CD4-positive, alpha-beta T cell treated with Interferon gamma for 1 hour (primary cell): ENCODE results near the gene ZNF132.
"Not testable (repeated sequence)": the region's sequence is repeated elsewhere in the genome, so short reads cannot be mapped to it uniquely, and the experiment has no call there.

Source experiments
- DNase-seq: peaks from one replicate; pipeline ENCODE4 v3.0.0-alpha.2; 2020

ZNF132 gene

DNA sequence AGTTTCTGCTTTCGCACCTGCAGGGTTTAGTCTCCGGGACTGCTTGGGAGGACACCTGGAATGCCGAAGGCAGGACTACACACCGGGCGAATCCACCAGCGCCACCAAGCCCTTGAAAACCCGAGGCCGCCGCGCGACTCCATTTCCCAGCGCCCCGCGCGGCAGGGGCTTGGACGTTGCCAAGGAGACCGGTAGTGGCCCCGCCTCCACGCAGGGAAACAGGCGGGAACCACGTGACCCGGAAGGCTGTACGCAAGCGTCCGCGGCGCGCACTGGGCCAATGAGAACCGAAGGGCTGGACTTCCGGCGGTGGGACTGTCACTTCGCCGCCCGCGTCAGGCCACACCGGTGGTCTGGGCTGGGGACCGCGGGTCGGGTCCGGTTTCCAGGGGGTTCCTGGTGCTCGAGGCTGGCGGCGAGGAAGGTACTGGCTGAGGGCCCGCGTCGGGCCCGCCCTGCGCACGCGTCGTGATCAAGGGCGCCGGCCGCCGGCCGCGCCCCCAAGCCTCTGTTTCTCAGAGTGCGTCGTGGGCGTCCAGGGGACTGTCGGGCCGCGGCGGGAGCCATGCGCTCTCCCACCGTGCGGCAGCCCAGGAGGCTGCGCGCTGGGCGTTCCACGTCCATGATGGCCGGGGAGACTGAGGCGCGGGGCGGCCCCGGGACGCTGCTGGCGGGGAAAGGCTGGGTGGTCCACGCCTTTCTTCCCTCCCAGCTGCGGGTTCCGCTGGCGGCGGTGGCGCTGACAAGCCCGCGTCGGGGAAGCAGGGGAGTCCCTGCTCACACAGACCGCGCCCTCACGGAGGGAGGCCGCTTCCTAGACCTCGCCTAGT is 27.0 kb upstream of the ZNF132 start, which contains the start of gene ZNF324:
ZNF324 (plus strand) TSS at position 321 of the 830 bp plus-strand sequence. CDS start 2,106 bp downstream, outside the sequence.
- DNase-seq, result peak; percentile 95

- DNase-seq, result no peak
These were observed 26.3 kb upstream of the ZNF132 start for GRCh38 chr19:58466089-58466759.

- no peak for DNase-seq
These were observed 20.1 kb upstream of the ZNF132 start for GRCh38 chr19:58460039-58460438.

DNA sequence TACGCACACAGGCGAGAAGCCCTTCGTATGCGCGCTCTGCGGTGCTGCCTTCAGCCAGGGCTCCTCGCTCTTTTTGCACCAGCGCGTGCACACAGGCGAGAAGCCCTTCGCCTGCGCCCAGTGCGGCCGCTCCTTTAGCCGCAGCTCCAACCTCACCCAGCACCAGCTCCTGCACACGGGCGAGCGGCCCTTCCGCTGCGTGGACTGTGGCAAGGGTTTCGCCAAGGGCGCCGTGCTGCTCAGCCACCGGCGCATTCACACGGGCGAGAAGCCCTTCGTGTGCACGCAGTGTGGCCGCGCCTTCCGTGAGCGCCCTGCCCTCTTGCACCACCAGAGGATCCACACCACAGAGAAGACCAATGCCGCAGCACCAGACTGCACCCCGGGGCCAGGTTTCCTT is 16.2 kb upstream of the ZNF132 start:
- DNase-seq, result no peak

GRCh38 chr19:58455306-58455705 is 15.4 kb upstream of the ZNF132 start:
- no peak for DNase-seq

GRCh38 chr19:58453743-58454142 is 13.8 kb upstream of the ZNF132 start:
- no peak for DNase-seq

- peak; percentile 96 for DNase-seq
These were observed 11.6 kb upstream of the ZNF132 start, which contains the start of gene ZNF324B for GRCh38 chr19:58451358-58452101. Gene ZNF324B, plus strand, starts transcription at chr19:58451622. Its CDS starts 2,080 bp downstream, at chr19:58453702.

- no peak for DNase-seq
These were observed 11.0 kb upstream of the ZNF132 start for GRCh38 chr19:58450856-58451357.

GRCh38 chr19:58449980-58450379 is 10.0 kb upstream of the ZNF132 start:
- not testable (repeated sequence) for DNase-seq

GRCh38 chr19:58448860-58449259 is 8.9 kb upstream of the ZNF132 start:
- DNase-seq, result not testable (repeated sequence)

DNA sequence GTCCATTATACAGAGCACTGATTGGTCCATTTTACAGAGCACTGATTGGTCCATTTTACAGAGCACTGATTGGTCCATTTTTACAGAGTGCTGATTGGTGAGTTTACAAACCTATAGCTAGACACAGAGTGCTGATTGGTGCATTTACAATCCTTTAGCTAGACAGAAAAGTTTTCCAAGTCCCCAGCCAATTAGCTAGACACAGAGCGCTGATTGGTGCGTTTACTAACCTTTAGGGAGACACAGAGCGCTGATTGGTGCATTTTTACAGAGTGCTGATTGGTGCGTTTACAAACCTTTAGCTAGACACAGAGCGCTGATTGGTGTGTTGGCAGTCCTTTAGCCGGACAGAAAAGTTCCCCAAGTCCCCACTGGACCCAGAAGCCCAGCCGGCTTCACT is 3.0 kb upstream of the ZNF132 start:
- not testable (repeated sequence) for DNase-seq

DNA sequence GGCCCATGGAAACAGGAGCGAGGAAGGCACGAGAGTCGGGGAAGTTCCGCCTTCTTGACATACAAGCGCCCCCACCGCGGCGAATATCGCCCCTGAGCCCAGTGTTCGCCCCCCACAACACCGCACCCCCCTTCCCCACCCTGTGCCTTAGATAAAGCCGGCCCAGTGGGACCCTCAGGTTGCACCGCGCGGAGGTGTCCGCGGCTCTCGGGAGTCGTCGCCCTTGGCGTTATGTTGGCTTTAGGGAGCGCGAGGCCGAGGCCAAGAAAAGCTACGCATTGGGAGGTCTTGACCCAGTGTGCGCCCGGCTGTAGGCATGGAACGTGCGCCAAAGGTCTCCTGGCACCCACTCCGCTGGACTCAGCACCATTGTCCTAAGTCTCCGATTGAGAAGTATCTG is 603 bp upstream of the ZNF132 start:
- DNase-seq, result no peak

- DNase-seq, result no peak
These were observed 5.7 kb downstream of the ZNF132 start for GRCh38 chr19:58434217-58434616.

DNA sequence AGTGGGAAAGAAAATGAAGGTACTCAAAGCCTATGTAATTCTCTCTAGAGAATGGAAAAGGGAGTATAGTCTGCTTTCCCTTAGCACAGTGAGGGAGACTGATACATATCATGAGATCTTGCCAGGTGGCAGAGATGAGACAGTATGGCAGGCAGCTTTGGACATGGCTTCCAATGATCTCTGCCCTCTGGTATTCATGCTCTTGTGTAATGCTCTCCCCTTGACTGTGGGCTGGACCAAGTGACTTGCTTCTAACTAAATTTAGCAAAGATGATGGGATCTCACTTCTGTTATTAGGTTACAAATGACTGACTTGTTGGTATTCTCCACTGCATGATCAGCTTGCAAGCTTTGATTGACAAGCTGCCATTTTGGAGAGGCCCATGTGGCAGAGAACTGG is 10.2 kb downstream of the ZNF132 start:
- DNase-seq, result no peak

DNA sequence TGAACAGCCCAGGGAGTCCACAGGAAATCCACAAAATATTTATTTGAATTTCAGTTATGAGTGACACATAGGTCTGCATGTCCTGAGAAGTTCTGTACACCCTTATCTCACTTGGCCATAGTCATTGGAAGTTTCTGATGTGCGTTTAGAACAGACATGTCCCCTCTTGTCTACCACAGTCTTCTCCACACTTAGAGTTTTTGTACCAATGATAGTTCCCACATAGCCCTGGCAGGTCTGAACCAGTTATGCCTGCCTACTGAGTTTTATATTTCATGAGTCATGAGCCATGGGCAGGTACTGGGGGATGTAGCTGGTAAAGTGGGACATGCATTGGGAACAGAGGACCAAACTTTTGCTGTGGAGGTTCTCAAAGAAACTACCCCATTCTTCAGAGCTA is 11.3 kb downstream of the ZNF132 start:
- no peak for DNase-seq

GRCh38 chr19:58417071-58417470 is 22.9 kb downstream of the ZNF132 start:
- DNase-seq, result no peak

DNA sequence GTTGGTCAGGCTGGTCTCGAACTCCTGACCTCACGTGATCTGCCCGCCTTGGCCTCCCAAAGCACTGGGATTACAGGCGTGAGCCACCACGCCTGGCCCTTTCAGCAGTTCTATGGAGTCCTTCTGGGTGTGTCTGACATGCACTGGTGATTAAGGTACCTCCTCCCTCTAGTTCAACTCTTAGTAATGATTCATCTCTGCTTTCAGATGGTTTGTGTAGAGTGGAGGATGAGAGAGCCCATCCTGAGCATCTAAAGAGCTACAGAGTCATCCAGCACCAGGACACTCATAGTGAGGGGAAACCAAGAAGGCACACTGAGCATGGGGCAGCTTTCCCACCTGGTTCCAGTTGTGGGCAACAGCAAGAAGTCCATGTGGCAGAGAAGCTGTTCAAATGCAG is 23.3 kb downstream of the ZNF132 start:
- DNase-seq, result no peak

GRCh38 chr19:58409010-58409790 is 30.8 kb downstream of the ZNF132 start:
- DNase-seq, result no peak

DNA sequence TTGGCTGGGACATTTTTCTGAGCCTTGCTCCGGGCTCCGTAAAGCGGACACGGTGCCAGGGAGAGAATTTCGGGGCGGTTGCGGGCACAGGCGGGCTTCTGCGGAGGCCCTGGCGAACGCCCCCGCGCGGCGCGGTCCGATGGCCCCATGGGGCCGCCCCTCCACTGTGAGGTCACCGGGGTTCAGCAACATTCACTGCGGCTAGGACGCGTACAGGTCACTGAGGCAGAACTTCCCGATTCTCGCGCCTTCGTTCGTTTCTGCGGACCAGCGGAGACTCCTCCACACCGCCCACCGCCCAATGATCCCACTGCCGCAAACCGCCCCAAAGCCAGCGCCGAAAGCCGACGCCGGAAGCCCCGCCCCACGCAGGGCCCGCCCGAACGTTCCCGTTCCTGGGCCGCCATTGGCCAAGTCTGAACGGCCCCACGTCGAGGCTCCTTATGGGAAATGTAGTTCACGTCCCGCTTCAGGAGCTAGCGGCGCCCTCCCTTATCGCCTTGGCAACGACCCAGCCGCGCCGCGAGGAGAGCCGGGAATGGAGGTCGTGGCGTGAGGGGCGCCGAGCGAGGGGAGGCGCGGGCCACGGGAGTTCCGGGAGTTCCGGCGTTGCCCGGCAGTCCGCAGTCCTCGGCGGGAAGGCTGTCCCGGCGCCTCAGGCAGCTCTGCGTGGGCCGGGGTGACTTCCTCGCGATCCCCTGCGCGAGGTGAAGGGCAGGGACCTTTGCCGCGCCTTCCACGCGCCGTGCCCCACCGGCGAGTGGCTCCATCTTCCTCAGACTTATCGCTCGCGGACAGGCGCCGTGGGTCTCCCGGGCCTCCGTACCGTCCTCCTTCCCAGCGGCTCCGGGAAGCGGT is 31.6 kb downstream of the ZNF132 start, which contains the start of gene ZNF584:
ZNF584 (plus strand) TSS at position 498 of the 858 bp plus-strand sequence. CDS start 499 bp downstream, outside the sequence.
- DNase-seq, result peak; percentile 91

DNA sequence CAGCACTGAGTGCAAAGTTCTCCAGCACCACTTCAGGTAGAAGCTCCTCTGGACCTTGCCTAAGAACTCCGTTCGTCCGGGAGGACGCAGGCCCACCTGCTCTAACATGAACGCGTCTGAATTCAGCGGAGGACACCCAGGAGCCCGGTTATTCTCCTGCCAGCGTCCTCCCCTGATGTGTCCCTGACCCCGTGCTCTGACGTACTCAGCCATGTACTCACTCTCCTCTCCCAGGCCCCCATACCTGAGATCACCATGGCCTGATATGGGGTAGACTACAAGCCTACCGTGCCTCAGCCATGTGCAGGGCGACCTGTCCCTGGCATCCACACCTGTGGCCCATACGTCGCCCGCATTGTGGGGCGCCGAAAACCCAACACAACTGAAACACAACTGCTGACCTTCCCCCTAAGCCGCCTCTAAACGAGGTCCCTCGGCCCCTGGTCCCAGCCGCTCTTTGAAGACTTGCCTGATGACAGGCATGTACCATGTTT is 32.2 kb downstream of the ZNF132 start:
- DNase-seq, result no peak
